G401 (cell line): ENCODE results near the gene TMEM229B. TPM values are rescaled to one million over a fixed set of nuclear protein-coding genes. Genes with fewer than 3 reads are reported as not detected.
"Not testable (repeated sequence)": the region's sequence is repeated elsewhere in the genome, so short reads cannot be mapped to it uniquely, and the experiment has no call there.

Source experiments
- DNase-seq: peaks from one replicate; pipeline ENCODE4 v3.0.0-alpha.2; 2015; ENCODE audit warnings: low spot score
- in situ Hi-C: cut with HindIII; loops from 2 replicates; pipeline ENCODE4 v1.10.0; 2016; ENCODE audit warnings: low sequenced_read_pairs, mixed read lengths
- total RNA-seq: library from RNA; depleted of rRNA; stranded (reverse); fragments of >200 nt; shearing (Covaris generic); gene quantifications from 2 replicates; pipeline ENCODE4 v1.2.3, GENCODE V29; 2014

The TMEM229B gene
- total RNA-seq, 1 experiment from 2014 or later: 0.41 TPM

GRCh38 chr14:67464879-67465278, 23.6 kb downstream of the TMEM229B start:
- in situ Hi-C loops: no loop called here
- DNase-seq: peak; percentile 48

GRCh38 chr14:67464377-67464776, 24.1 kb downstream of the TMEM229B start:
- no peak for DNase-seq
- in situ Hi-C loops: no loop called here

GRCh38 chr14:67463900-67464299, 24.6 kb downstream of the TMEM229B start:
- in situ Hi-C loops: no loop called here
- DNase-seq: no peak

- in situ Hi-C loops: no loop called here
- no peak for DNase-seq
Observed at GRCh38 chr14:67461996-67462395, 26.5 kb downstream of the TMEM229B start.

GRCh38 chr14:67461341-67461985, 27.1 kb downstream of the TMEM229B start:
- in situ Hi-C loops: no loop called here
- DNase-seq: peak; percentile 88

GRCh38 chr14:67459336-67459735, 29.2 kb downstream of the TMEM229B start:
- no peak for DNase-seq
- in situ Hi-C loops: no loop called here

GRCh38 chr14:67457782-67458181, 30.7 kb downstream of the TMEM229B start:
- DNase-seq: peak; percentile 88
- in situ Hi-C loops: no loop called here

GRCh38 chr14:67456732-67457131, 31.8 kb downstream of the TMEM229B start:
- in situ Hi-C loops: no loop called here
- DNase-seq: no peak

GRCh38 chr14:67453575-67454300, 34.8 kb downstream of the TMEM229B start:
- peak; percentile 91 for DNase-seq
- in situ Hi-C loops: no loop called here

GRCh38 chr14:67451667-67452066, 36.9 kb downstream of the TMEM229B start:
- DNase-seq: not testable (repeated sequence)

GRCh38 chr14:67449096-67449495, 39.4 kb downstream of the TMEM229B start:
- DNase-seq: peak; percentile 63
- in situ Hi-C loops: no loop called here

More at GRCh38 chr14:67451667-67452066, 36.9 kb downstream of the TMEM229B start:
- in situ Hi-C loops: not testable (repeated sequence)

GRCh38 chr14:67447033-67447381, 41.5 kb downstream of the TMEM229B start:
- DNase-seq: no peak
- in situ Hi-C loops: no loop called here

GRCh38 chr14:67446371-67447032, 42.0 kb downstream of the TMEM229B start:
- in situ Hi-C loops: no loop called here
- DNase-seq: peak; percentile 36

- no peak for DNase-seq
- in situ Hi-C loops: no loop called here
Observed at GRCh38 chr14:67444395-67444794, 44.1 kb downstream of the TMEM229B start.

GRCh38 chr14:67442139-67442906, 46.2 kb downstream of the TMEM229B start:
- in situ Hi-C loops: no loop called here
- no peak for DNase-seq

- DNase-seq: no peak
- in situ Hi-C loops: no loop called here
Observed at GRCh38 chr14:67441672-67442071, 46.8 kb downstream of the TMEM229B start.

GRCh38 chr14:67441256-67441655, 47.3 kb downstream of the TMEM229B start:
- no peak for DNase-seq
- in situ Hi-C loops: no loop called here

GRCh38 chr14:67440513-67440912, 48.0 kb downstream of the TMEM229B start:
- in situ Hi-C loops: no loop called here
- DNase-seq: peak; percentile 24

- no peak for DNase-seq
- in situ Hi-C loops: no loop called here
Observed at GRCh38 chr14:67438969-67439368, 49.6 kb downstream of the TMEM229B start.
